ENCODE results near the gene DCDC2C. TPM values are rescaled to one million over a fixed set of nuclear protein-coding genes. Genes with fewer than 3 reads are reported as not detected.

Gene DCDC2C
- total and polyA plus RNA-seq, 2 experiments from 2014 or later = 0.45 TPM; not detected in 1

DNA sequence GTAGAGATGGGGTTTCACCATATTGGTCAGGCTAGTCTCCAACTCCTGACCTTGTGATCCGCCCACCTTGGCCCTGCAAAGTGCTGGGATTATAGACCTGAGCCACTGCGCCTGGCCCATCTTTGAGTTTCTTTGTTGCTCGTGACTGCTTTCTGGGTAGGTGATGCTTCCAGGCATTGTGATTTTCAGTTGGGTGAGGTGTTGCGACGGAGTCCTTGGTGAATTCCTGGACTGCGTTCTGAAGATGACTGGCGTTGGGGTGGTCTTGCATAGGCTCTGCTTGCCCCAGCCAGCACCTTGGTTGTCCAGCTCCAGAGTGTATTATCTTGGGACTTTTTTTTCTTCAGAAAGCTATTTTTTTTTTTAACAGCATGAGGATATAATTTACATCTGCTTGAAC is 103.4 kb downstream of the DCDC2C start:
- Mint-ChIP-seq H3K9me3 (peaks cover 90% of the 10 kb centered on the region), H3K27me3 (ENCODE audit: insufficient read depth, low read depth, poor library complexity) (peaks cover 3% of the 10 kb centered on the region), H3K4me3 (no peak overlapping the region), H3K4me1 (no peaks in the 10 kb centered on the region), H3K27ac (no peak overlapping the region), H3K36me3 (ENCODE audit: low read depth) (no peaks in the 10 kb centered on the region; the same call in 2 of the 3 replicates)
- Histone ChIP-seq H3K4me1 (ENCODE audit: insufficient read depth) (no peaks in the 10 kb centered on the region), H3K79me2 (replicated peaks; ENCODE audit: insufficient read depth) (no peaks in the 10 kb centered on the region), H3K4me2 (no peak overlapping the region), H3K27me3 (ENCODE audit: insufficient read depth) (no peaks in the 10 kb centered on the region), H3K9me2 (ENCODE audit: insufficient read depth) (no peaks in the 10 kb centered on the region), H3K4me3 (no peak overlapping the region), H4K20me1 (replicated peaks; ENCODE audit: insufficient read depth) (no peaks in the 10 kb centered on the region), H3F3A (replicated peaks; ENCODE audit: low read depth) (no peaks in the 10 kb centered on the region), H3K36me3 (ENCODE audit: insufficient read depth) (no peaks in the 10 kb centered on the region), H3K27ac (ENCODE audit: low read depth) (no peak overlapping the region), H2AFZ (no peak overlapping the region)
- DNase-seq (ENCODE audit: low spot score) (no peak), ATAC-seq (no peak)
- no peak for TF ChIP-seq ZNF331 (CRISPR knock-in tag; IDR thresholded peaks at IDR 0.05; ENCODE audit: low read depth)
- no peak for TF ChIP-seq POLR2AphosphoS5 (IDR thresholded peaks at IDR 0.05; ENCODE audit: low read depth)
- no peak for TF ChIP-seq EZH2phosphoT487 (IDR thresholded peaks at IDR 0.05; ENCODE audit: unreplicated experiment)
- TF ChIP-seq NANOG (IDR thresholded peaks at IDR 0.05; ENCODE audit: borderline replicate concordance) = no peak
- TF ChIP-seq, protein P1, sequence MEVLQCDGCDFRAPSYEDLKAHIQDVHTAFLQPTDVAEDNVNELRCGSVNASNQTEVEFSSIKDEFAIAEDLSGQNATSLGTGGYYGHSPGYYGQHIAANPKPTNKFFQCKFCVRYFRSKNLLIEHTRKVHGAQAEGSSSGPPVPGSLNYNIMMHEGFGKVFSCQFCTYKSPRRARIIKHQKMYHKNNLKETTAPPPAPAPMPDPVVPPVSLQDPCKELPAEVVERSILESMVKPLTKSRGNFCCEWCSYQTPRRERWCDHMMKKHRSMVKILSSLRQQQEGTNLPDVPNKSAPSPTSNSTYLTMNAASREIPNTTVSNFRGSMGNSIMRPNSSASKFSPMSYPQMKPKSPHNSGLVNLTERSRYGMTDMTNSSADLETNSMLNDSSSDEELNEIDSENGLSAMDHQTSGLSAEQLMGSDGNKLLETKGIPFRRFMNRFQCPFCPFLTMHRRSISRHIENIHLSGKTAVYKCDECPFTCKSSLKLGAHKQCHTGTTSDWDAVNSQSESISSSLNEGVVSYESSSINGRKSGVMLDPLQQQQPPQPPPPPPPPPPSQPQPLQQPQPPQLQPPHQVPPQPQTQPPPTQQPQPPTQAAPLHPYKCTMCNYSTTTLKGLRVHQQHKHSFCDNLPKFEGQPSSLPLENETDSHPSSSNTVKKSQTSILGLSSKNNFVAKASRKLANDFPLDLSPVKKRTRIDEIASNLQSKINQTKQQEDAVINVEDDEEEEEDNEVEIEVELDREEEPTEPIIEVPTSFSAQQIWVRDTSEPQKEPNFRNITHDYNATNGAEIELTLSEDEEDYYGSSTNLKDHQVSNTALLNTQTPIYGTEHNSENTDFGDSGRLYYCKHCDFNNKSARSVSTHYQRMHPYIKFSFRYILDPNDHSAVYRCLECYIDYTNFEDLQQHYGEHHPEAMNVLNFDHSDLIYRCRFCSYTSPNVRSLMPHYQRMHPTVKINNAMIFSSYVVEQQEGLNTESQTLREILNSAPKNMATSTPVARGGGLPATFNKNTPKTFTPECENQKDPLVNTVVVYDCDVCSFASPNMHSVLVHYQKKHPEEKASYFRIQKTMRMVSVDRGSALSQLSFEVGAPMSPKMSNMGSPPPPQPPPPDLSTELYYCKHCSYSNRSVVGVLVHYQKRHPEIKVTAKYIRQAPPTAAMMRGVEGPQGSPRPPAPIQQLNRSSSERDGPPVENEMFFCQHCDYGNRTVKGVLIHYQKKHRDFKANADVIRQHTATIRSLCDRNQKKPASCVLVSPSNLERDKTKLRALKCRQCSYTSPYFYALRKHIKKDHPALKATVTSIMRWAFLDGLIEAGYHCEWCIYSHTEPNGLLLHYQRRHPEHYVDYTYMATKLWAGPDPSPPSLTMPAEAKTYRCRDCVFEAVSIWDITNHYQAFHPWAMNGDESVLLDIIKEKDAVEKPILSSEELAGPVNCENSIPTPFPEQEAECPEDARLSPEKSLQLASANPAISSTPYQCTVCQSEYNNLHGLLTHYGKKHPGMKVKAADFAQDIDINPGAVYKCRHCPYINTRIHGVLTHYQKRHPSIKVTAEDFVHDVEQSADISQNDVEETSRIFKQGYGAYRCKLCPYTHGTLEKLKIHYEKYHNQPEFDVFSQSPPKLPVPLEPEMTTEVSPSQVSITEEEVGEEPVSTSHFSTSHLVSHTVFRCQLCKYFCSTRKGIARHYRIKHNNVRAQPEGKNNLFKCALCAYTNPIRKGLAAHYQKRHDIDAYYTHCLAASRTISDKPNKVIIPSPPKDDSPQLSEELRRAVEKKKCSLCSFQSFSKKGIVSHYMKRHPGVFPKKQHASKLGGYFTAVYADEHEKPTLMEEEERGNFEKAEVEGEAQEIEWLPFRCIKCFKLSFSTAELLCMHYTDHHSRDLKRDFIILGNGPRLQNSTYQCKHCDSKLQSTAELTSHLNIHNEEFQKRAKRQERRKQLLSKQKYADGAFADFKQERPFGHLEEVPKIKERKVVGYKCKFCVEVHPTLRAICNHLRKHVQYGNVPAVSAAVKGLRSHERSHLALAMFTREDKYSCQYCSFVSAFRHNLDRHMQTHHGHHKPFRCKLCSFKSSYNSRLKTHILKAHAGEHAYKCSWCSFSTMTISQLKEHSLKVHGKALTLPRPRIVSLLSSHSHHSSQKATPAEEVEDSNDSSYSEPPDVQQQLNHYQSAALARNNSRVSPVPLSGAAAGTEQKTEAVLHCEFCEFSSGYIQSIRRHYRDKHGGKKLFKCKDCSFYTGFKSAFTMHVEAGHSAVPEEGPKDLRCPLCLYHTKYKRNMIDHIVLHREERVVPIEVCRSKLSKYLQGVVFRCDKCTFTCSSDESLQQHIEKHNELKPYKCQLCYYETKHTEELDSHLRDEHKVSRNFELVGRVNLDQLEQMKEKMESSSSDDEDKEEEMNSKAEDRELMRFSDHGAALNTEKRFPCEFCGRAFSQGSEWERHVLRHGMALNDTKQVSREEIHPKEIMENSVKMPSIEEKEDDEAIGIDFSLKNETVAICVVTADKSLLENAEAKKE (CRISPR knock-in tag; IDR thresholded peaks at IDR 0.05) = no peak
- TF ChIP-seq EZH2 (IDR thresholded peaks at IDR 0.05; ENCODE audit: low read depth, unreplicated experiment) = no peak
- TF ChIP-seq JUNB (IDR thresholded peaks at IDR 0.05; ENCODE audit: unreplicated experiment) = no peak
- TF ChIP-seq CREB1 (CRISPR knock-in tag; IDR thresholded peaks at IDR 0.05; ENCODE audit: low read depth) = no peak
- TF ChIP-seq, protein P2, sequence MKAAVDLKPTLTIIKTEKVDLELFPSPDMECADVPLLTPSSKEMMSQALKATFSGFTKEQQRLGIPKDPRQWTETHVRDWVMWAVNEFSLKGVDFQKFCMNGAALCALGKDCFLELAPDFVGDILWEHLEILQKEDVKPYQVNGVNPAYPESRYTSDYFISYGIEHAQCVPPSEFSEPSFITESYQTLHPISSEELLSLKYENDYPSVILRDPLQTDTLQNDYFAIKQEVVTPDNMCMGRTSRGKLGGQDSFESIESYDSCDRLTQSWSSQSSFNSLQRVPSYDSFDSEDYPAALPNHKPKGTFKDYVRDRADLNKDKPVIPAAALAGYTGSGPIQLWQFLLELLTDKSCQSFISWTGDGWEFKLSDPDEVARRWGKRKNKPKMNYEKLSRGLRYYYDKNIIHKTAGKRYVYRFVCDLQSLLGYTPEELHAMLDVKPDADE (IDR thresholded peaks at IDR 0.05) = no peak
- TF ChIP-seq, protein P3, sequence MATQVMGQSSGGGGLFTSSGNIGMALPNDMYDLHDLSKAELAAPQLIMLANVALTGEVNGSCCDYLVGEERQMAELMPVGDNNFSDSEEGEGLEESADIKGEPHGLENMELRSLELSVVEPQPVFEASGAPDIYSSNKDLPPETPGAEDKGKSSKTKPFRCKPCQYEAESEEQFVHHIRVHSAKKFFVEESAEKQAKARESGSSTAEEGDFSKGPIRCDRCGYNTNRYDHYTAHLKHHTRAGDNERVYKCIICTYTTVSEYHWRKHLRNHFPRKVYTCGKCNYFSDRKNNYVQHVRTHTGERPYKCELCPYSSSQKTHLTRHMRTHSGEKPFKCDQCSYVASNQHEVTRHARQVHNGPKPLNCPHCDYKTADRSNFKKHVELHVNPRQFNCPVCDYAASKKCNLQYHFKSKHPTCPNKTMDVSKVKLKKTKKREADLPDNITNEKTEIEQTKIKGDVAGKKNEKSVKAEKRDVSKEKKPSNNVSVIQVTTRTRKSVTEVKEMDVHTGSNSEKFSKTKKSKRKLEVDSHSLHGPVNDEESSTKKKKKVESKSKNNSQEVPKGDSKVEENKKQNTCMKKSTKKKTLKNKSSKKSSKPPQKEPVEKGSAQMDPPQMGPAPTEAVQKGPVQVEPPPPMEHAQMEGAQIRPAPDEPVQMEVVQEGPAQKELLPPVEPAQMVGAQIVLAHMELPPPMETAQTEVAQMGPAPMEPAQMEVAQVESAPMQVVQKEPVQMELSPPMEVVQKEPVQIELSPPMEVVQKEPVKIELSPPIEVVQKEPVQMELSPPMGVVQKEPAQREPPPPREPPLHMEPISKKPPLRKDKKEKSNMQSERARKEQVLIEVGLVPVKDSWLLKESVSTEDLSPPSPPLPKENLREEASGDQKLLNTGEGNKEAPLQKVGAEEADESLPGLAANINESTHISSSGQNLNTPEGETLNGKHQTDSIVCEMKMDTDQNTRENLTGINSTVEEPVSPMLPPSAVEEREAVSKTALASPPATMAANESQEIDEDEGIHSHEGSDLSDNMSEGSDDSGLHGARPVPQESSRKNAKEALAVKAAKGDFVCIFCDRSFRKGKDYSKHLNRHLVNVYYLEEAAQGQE (IDR thresholded peaks at IDR 0.05; ENCODE audit: unreplicated experiment) = no peak
- TF ChIP-seq STAT1 (IDR thresholded peaks at IDR 0.05; ENCODE audit: unreplicated experiment) = no peak
- no peak for TF ChIP-seq ZNF114 (CRISPR knock-in tag; IDR thresholded peaks at IDR 0.05)
- TF ChIP-seq, protein P4, sequence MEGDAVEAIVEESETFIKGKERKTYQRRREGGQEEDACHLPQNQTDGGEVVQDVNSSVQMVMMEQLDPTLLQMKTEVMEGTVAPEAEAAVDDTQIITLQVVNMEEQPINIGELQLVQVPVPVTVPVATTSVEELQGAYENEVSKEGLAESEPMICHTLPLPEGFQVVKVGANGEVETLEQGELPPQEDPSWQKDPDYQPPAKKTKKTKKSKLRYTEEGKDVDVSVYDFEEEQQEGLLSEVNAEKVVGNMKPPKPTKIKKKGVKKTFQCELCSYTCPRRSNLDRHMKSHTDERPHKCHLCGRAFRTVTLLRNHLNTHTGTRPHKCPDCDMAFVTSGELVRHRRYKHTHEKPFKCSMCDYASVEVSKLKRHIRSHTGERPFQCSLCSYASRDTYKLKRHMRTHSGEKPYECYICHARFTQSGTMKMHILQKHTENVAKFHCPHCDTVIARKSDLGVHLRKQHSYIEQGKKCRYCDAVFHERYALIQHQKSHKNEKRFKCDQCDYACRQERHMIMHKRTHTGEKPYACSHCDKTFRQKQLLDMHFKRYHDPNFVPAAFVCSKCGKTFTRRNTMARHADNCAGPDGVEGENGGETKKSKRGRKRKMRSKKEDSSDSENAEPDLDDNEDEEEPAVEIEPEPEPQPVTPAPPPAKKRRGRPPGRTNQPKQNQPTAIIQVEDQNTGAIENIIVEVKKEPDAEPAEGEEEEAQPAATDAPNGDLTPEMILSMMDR (conservative IDR thresholded peaks at IDR 0.05; ENCODE audit: low read depth in 2 of 2) = no peak

Measured in GM23338 (cell line).